DMS53 treated with DMSO at 0.1 percent for 48 hours (cell line): ENCODE results near the gene ZNF648.
"Not testable (repeated sequence)": the region's sequence is repeated elsewhere in the genome, so short reads cannot be mapped to it uniquely, and the experiment has no call there.

Experiments used
- DNase-seq: peaks from one replicate; lab custom pipeline; 2025; ENCODE audit not compliant: unreplicated experiment; lab: John Stamatoyannopoulos, UW

Gene ZNF648

GRCh38 chr1:182029379-182030331 is 31.9 kb downstream of the ZNF648 start:
- peak; percentile 99 for DNase-seq

- DNase-seq = no peak
These were observed 32.5 kb downstream of the ZNF648 start for GRCh38 chr1:182029002-182029378.

GRCh38 chr1:182015360-182015759 is 46.2 kb downstream of the ZNF648 start:
- no peak for DNase-seq

GRCh38 chr1:182010800-182011370 is 50.6 kb downstream of the ZNF648 start:
- not testable (repeated sequence) for DNase-seq

- DNase-seq = not testable (repeated sequence)
These were observed 56.1 kb downstream of the ZNF648 start for GRCh38 chr1:182005398-182005797.

GRCh38 chr1:182004601-182005000 is 56.9 kb downstream of the ZNF648 start:
- no peak for DNase-seq
